Psoas muscle (tissue), 8 donors: Measurements from ENCODE around the gene BCKDHB. TPM values are rescaled to one million over a fixed set of nuclear protein-coding genes. Genes with fewer than 3 reads are reported as not detected.

ENCODE experiments used
- ATAC-seq, 4 donors: fragments of 200-7000 bp; cut with Tn5 transposase; one replicate each; pipeline ENCODE4 v1.9.1; 2020; ENCODE audit warnings: moderate library complexity in 3 of 4, mild to moderate bottlenecking in 2 of 4
- DNase-seq, 2 donors: peaks; one replicate each; pipeline ENCODE4 v3.0.0-alpha.2; 2020
- H3K27ac ChIP-seq: fragments of 200-600 bp; one replicate; pipeline ENCODE4 v1.8.0; 2022
- H3K27me3 ChIP-seq, 3 donors: fragments of 200-600 bp in 1 of 3; one replicate each; pipeline versions ENCODE4 v1.6.1 to v1.8.0; 2013 to 2022; ENCODE audit warnings: low read length in 2 of 3, mild to moderate bottlenecking in 2 of 3, moderate library complexity in 1 of 3; ENCODE audit not compliant: insufficient read depth in 3 of 3
- H3K36me3 ChIP-seq, 2 donors: fragments of 200-600 bp in 1 of 2; one replicate each; pipeline versions ENCODE4 v1.6.1 to v1.8.0; 2013 to 2022; ENCODE audit warnings: low read depth in 1 of 2, mild to moderate bottlenecking in 1 of 2, moderate library complexity in 1 of 2; ENCODE audit not compliant: insufficient read depth in 1 of 2
- H3K4me1 ChIP-seq: fragments of 200-600 bp; one replicate; pipeline ENCODE4 v1.8.0; 2022
- H3K4me3 ChIP-seq: fragments of 200-600 bp; one replicate; pipeline ENCODE4 v1.8.0; 2022; ENCODE audit warnings: mild to moderate bottlenecking
- H3K9me3 ChIP-seq: fragments of 200-600 bp; one replicate; pipeline ENCODE4 v1.8.0; 2022
- whole genome bisulfite sequencing, 3 donors: extraction: QIAGEN DNeasy Blood & Tissue Kit; methylation state at CpG; one replicate each; pipeline versions ENCODE4 v1.1.6 to v1.1.7; 2013; 5-methylcytosine and 5-hydroxymethylcytosine counted together
- intact Hi-C, 2 donors: fragments of 100-400 bp; cut with DNase I; formaldehyde crosslinking; loops; one replicate each; pipeline versions ENCODE4 v1.11.0 to v1.14.2; 2022
- polyA plus RNA-seq, 3 donors: library from polyadenylated mRNA; stranded (reverse); fragments of 200-250 nt; gene quantifications; one replicate each; pipeline ENCODE4 v1.2.3, GENCODE V29; 2013
- total RNA-seq, 4 donors: library from RNA; stranded (reverse); fragmentation: NEBNext Ultra II Directional in 2 of 4; extraction: Animal tissue kit (Norgen Biotek cat#: 25700) in 2 of 4; gene quantifications; one replicate each; pipeline versions ENCODE4 v1.2.1 to v1.2.4, GENCODE V29; 2021 to 2023
- TF ChIP-seq, protein P1 (sequence below): fragments of 200-600 bp; IDR thresholded peaks from one replicate; pipeline ENCODE4 v1.8.0; 2022; ENCODE audit warnings: antibody characterized with exemption
- donor health status: healthy with polysubstance abuse.
- donor health status: DM: no; HTN: no; CAD: no; lungs with moderate emphysema.
- donor health status: Bipolar disorder and iron deficiency.
- donor health status: healthy.
- donor health status: DM: yes; HTN: yes; CAD: no.
- donor health status: DM: no; HTN: no; CAD: no.
- donor health status: DM: no; HTN: no; CAD: no.
- donor health status: DM: yes; HTN: yes; CAD: no.

The BCKDHB gene
- total and polyA plus RNA-seq, 7 donors, result 3.2 to 13.9 (median 6.7) TPM

DNA sequence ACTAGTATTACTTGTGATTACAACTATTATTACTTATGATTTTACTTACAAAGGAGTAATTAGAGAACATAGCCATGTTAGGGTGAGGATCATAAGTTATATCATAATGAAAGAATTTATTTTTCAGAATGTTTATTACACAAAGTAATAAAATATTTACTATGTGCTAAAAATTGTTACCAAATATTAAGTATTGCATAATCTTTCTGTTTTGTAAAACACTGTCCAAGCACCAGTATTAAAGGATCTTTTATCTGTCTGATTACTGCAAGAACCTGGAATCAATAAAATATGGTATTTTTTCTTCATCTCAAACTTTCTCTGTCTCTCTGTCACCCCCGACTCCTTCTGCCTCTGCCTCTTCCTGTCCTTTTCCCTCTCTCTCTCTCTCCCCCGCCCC is 250.1 kb downstream of the BCKDHB start:
- no peak overlapping the region for H3K4me3 ChIP-seq
- H3K27ac ChIP-seq, result no peak overlapping the region
- no peaks in the 10 kb centered on the region for H3K36me3 ChIP-seq
- H3K9me3 ChIP-seq, result no peaks in the 10 kb centered on the region
- 72 to 81% (median 78%) methylated on average over 2 of the region's 2 CpGs for WGBS, 3 donors
- DNase-seq (no peak), ATAC-seq (no peak)
- intact Hi-C loops, result no loop called here
- no peaks in the 10 kb centered on the region for H3K4me1 ChIP-seq
- TF ChIP-seq, protein P1, sequence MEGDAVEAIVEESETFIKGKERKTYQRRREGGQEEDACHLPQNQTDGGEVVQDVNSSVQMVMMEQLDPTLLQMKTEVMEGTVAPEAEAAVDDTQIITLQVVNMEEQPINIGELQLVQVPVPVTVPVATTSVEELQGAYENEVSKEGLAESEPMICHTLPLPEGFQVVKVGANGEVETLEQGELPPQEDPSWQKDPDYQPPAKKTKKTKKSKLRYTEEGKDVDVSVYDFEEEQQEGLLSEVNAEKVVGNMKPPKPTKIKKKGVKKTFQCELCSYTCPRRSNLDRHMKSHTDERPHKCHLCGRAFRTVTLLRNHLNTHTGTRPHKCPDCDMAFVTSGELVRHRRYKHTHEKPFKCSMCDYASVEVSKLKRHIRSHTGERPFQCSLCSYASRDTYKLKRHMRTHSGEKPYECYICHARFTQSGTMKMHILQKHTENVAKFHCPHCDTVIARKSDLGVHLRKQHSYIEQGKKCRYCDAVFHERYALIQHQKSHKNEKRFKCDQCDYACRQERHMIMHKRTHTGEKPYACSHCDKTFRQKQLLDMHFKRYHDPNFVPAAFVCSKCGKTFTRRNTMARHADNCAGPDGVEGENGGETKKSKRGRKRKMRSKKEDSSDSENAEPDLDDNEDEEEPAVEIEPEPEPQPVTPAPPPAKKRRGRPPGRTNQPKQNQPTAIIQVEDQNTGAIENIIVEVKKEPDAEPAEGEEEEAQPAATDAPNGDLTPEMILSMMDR, result no peak
- no peaks in the 10 kb centered on the region for H3K27me3 ChIP-seq

DNA sequence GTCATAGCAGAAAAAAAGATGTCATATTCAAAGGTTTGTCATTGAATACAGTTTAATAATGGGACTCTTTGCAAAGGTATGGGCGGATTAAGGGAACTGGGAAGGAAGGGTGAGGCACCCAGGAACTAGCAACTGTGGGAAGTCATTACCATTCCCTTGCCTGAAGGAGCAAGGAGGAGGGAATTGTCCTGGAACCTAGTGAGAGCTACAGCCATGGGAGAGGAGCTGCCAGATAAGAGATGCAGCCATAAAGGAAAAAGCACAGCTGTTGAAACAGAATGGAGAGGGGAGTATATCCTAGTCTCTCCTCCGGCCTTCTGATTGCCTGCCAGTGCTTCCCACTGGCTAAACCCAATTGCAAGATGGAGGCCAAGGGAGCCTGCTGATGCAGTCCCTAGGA is 250.6 kb downstream of the BCKDHB start:
- H3K4me3 ChIP-seq, result no peak overlapping the region
- intact Hi-C loops, result no loop called here
- DNase-seq (no peak), ATAC-seq (no peak)
- no peaks in the 10 kb centered on the region for H3K27me3 ChIP-seq
- no peaks in the 10 kb centered on the region for H3K9me3 ChIP-seq
- WGBS, 3 donors, result 75 to 89% (median 77%) methylated on average over 2 of the region's 2 CpGs
- no peak overlapping the region for H3K27ac ChIP-seq
- H3K4me1 ChIP-seq, result no peaks in the 10 kb centered on the region
- no peaks in the 10 kb centered on the region for H3K36me3 ChIP-seq
- TF ChIP-seq, protein P1, result no peak

DNA sequence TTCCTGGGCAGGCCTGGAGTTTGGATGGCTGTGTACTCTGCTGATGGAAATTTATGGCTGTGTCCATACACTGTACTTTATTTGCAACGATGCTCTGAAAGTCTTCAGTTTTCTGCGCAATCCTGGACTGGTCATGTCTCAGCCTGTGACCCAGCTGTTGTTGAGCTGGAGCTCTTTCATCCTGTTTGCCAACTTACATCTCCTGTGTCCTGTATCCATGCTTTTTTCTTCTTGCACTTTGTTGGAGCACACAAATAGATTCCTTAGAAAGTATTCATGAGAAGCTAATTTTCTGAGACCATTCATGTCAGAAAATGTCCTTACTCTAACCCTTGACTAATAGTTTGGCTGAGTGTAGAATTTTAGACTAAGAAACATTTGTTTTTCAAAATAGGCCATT is 251.2 kb downstream of the BCKDHB start:
- no peak for DNase-seq
- TF ChIP-seq, protein P1, result no peak
- no peaks in the 10 kb centered on the region for H3K27me3 ChIP-seq
- H3K4me1 ChIP-seq, result no peaks in the 10 kb centered on the region
- intact Hi-C loops, result no loop called here
- 33 to 44% (median 41%) methylated on average over 2 of the region's 2 CpGs for WGBS, 3 donors
- ATAC-seq, result peak in 2 of 4 donors; percentile 16 to 54
- H3K4me3 ChIP-seq, result no peak overlapping the region
- no peaks in the 10 kb centered on the region for H3K9me3 ChIP-seq
- H3K36me3 ChIP-seq, result no peaks in the 10 kb centered on the region
- H3K27ac ChIP-seq, result no peak overlapping the region

DNA sequence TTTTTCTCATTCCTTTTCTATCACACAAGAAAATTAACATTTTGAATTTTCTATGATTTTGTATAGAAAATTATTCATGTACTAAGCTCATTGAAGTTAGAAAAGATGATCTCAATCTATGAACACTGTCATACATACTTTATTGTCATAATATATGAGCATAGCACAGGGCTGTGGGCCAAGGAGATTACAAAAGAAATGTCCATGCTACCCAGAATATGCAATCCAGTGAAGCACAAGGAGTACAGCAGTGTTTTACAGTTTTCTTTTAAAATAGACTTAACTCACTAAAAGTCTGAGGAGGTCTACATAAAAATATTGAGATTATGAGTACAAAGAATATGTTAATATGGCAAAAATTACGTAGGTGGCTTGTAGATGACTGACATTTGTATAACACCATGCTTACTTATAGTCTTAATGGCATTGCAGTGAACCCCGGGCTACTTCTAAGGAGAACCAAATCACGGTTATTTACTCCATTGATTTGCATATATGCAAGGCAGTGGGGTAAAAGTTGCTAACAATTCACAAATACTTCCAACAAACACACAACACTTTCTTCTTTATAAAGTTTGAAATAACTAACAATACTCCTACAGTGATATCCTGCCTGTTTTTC is 257.1 kb downstream of the BCKDHB start:
- TF ChIP-seq, protein P1, result no peak
- Histone ChIP-seq H3K36me3 (no peaks in the 10 kb centered on the region), H3K9me3 (no peaks in the 10 kb centered on the region), H3K27ac (no peak overlapping the region), H3K4me3 (no peak overlapping the region), H3K27me3 (no peaks in the 10 kb centered on the region), H3K4me1 (peaks cover 8% of the 10 kb centered on the region)
- 87 to 91% (median 91%) methylated on average over 3 of the region's 3 CpGs for WGBS, 3 donors
- intact Hi-C loops, result no loop called here
- no peak for ATAC-seq
- DNase-seq, result no peak

DNA sequence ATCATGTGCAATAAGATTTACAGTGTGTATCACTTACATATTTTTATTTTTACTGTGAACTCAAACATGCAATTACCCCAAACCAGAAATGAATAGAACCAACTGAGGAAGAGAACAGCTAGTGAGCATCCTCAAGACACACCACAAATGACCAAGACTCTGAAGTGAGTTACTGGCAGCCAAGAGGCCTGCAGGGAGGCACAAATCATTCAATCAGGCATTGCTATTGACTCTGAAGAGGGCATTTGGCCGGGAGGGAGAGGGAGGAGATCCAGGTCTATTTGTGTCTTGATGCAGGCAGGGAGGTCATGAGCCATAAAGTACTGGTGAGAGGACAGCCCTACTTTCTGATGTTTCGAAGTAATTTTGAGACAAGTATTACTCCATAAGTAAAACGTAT is 257.7 kb downstream of the BCKDHB start:
- 36 to 45% (median 38%) methylated on average over 3 of the region's 3 CpGs for WGBS, 3 donors
- H3K27me3 ChIP-seq, result no peaks in the 10 kb centered on the region
- H3K4me3 ChIP-seq, result no peak overlapping the region
- intact Hi-C loops, result no loop called here
- H3K4me1 ChIP-seq, result peaks cover 8% of the 10 kb centered on the region
- TF ChIP-seq, protein P1, result no peak
- H3K9me3 ChIP-seq, result no peaks in the 10 kb centered on the region
- no peak for DNase-seq
- H3K36me3 ChIP-seq, result no peaks in the 10 kb centered on the region
- H3K27ac ChIP-seq, result no peak overlapping the region
- ATAC-seq, result peak in 1 of 4 donors; percentile 41
